Thyroid gland (tissue), 4 donors: ENCODE measurements around the gene CPB2. TPM values are rescaled to one million over a fixed set of nuclear protein-coding genes. Genes with fewer than 3 reads are reported as not detected.

ENCODE experiments used
- DNase-seq, 2 donors: peaks; one replicate each; pipeline ENCODE4 v3.0.0-alpha.2; 2019
- H3K27ac ChIP-seq, 3 donors: fragments of 200-600 bp; sonication (generic); 1 replicate in 2 of 3; 2 replicates in 1 of 3; pipeline ENCODE4 v1.5.1; 2016 to 2019; ENCODE audit warnings: mild to moderate bottlenecking in 1 of 3, moderate library complexity in 1 of 3
- H3K27me3 ChIP-seq: fragments of 200-600 bp; sonication (generic); one replicate; pipeline ENCODE4 v1.5.1; 2019
- H3K36me3 ChIP-seq, 2 donors: fragments of 200-600 bp; sonication (generic); one replicate each; pipeline ENCODE4 v1.5.1; 2016 to 2019
- H3K4me1 ChIP-seq, 2 donors: fragments of 200-600 bp; sonication (generic); one replicate each; pipeline ENCODE4 v1.5.1; 2017 to 2019
- H3K4me3 ChIP-seq, 3 donors: fragments of 200-600 bp; sonication (generic); replicated peaks in 1 of 3; 1 replicate in 2 of 3; 2 replicates in 1 of 3; pipeline ENCODE4 v1.5.1; 2016; ENCODE audit warnings: mild to moderate bottlenecking in 1 of 3
- H3K9me3 ChIP-seq: fragments of 200-600 bp; sonication (generic); one replicate; pipeline ENCODE4 v1.5.1; 2017
- CTCF ChIP-seq, 6 experiments: fragments of 200-600 bp in 3 of 6; fragments of 450-650 bp in 3 of 6; sonication (generic) in 3 of 6; IDR thresholded peaks; one replicate each; pipeline ENCODE4 v1.5.1; 2016 to 2019; ENCODE audit warnings: antibody characterized with exemption in 6 of 6, mild to moderate bottlenecking in 2 of 6, inconsistent platforms in 1 of 6, moderate library complexity in 1 of 6
- POLR2A ChIP-seq, 2 donors: fragments of 450-650 bp; IDR thresholded peaks; one replicate each; pipeline ENCODE4 v1.6.1; 2017; ENCODE audit warnings: antibody characterized with exemption in 2 of 2, mild to moderate bottlenecking in 2 of 2, moderate library complexity in 1 of 2
- WGBS, 2 donors: methylation state at CpG; one replicate each; pipeline ENCODE4 v1.1.5; 2017; 5-methylcytosine and 5-hydroxymethylcytosine counted together
- intact Hi-C: fragments of 100-400 bp; cut with DNase I; formaldehyde crosslinking; loops from one replicate; pipeline ENCODE4 v1.15.1; 2023
- total RNA-seq, 4 donors: library from RNA; depleted of rRNA; stranded (reverse); fragments of >200 nt; gene quantifications; one replicate each; pipeline ENCODE4 v1.2.3, GENCODE V29; 2016

Gene CPB2
- total RNA-seq, 4 donors from 2014 or later: 0.67 to 0.83 TPM; not detected in 2

GRCh38 chr13:46086421-46086922 is 18.4 kb downstream of the CPB2 start:
- H3K9me3 ChIP-seq: no peaks in the 10 kb centered on the region
- WGBS, 2 donors: 91 to 94% methylated on average over 2 to 12 of the region's 12 CpGs
- no peaks in the 10 kb centered on the region for H3K36me3 ChIP-seq
- intact Hi-C loops: no loop called here
- no peaks in the 10 kb centered on the region for H3K4me1 ChIP-seq
- no peak for DNase-seq
- no peak overlapping the region for H3K27ac ChIP-seq
- H3K4me3 ChIP-seq: no peak overlapping the region
- H3K27me3 ChIP-seq: no peaks in the 10 kb centered on the region
- TF ChIP-seq POLR2A (IDR thresholded peaks at IDR 0.05): no peak

GRCh38 chr13:46085737-46086136 is 19.1 kb downstream of the CPB2 start:
- TF ChIP-seq CTCF (IDR thresholded peaks at IDR 0.05) (no peak), POLR2A (IDR thresholded peaks at IDR 0.05) (no peak)
- WGBS, 2 donors: 95 to 96% methylated on average over 13 of the region's 13 CpGs
- Histone ChIP-seq H3K9me3 (no peaks in the 10 kb centered on the region), H3K27me3 (no peaks in the 10 kb centered on the region), H3K4me3 (no peak overlapping the region), H3K36me3 (no peaks in the 10 kb centered on the region), H3K4me1 (no peaks in the 10 kb centered on the region), H3K27ac (no peak overlapping the region)
- intact Hi-C loops: no loop called here
- no peak for DNase-seq

GRCh38 chr13:46082324-46082723 is 22.5 kb downstream of the CPB2 start:
- H3K36me3 ChIP-seq: no peaks in the 10 kb centered on the region
- H3K4me3 ChIP-seq: no peak overlapping the region
- WGBS, 2 donors: 91 to 94% methylated on average over 5 of the region's 5 CpGs
- H3K9me3 ChIP-seq: no peaks in the 10 kb centered on the region
- no peaks in the 10 kb centered on the region for H3K4me1 ChIP-seq
- intact Hi-C loops: no loop called here
- H3K27ac ChIP-seq: no peak overlapping the region
- H3K27me3 ChIP-seq: no peaks in the 10 kb centered on the region
- no peak for TF ChIP-seq CTCF (IDR thresholded peaks at IDR 0.05)
- no peak for TF ChIP-seq POLR2A (IDR thresholded peaks at IDR 0.05)
- no peak for DNase-seq

- Histone ChIP-seq H3K4me1 (no peaks in the 10 kb centered on the region), H3K9me3 (no peaks in the 10 kb centered on the region), H3K36me3 (no peaks in the 10 kb centered on the region), H3K4me3 (no peak overlapping the region), H3K27me3 (no peaks in the 10 kb centered on the region), H3K27ac (no peak overlapping the region)
- 75 to 80% methylated on average over 2 of the region's 2 CpGs for WGBS, 2 donors
- DNase-seq: no peak
- TF ChIP-seq POLR2A (IDR thresholded peaks at IDR 0.05): no peak
- TF ChIP-seq CTCF (IDR thresholded peaks at IDR 0.05): no peak
- intact Hi-C loops: no loop called here
These were observed 25.1 kb downstream of the CPB2 start for GRCh38 chr13:46079770-46080169.

DNA sequence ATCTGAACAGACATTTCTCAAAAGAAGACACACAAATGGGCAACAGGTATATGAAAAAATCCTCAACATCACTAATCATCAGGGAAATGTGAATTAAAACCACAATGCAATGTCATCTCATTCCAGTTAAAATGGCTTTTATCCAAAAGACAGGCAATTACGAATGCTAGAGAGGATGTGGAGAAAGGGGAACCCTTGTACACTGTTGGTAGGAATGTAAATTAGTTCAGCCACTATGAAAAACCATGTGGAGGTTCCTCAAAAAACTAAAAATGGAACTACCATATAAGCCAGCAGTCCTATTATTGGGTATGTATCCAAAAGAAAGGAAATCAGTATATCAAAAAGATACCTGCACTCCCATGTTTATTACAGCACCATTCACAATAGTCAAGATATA is 27.6 kb downstream of the CPB2 start:
- intact Hi-C loops: no loop called here
- WGBS, 2 donors: 71 to 76% methylated on average over 1 of the region's 1 CpG

More for the DNA sequence above, 27.6 kb downstream of the CPB2 start:
- Histone ChIP-seq H3K27me3 (no peaks in the 10 kb centered on the region), H3K4me1 (no peaks in the 10 kb centered on the region), H3K9me3 (no peaks in the 10 kb centered on the region), H3K36me3 (no peaks in the 10 kb centered on the region), H3K27ac (no peak overlapping the region), H3K4me3 (no peak overlapping the region)
- no peak for TF ChIP-seq CTCF (IDR thresholded peaks at IDR 0.05)
- no peak for TF ChIP-seq POLR2A (IDR thresholded peaks at IDR 0.05)
- no peak for DNase-seq
